NCI-H526 treated with DMSO at 0.1 percent for 48 hours (cell line): ENCODE data around the gene FXYD1.
A peak's percentile ranks its signal among the peaks of the same experiment; 100 is the strongest.

Experiments
- DNase-seq: peaks from one replicate; lab custom pipeline; 2025; lab: John Stamatoyannopoulos, UW

The FXYD1 gene

DNA sequence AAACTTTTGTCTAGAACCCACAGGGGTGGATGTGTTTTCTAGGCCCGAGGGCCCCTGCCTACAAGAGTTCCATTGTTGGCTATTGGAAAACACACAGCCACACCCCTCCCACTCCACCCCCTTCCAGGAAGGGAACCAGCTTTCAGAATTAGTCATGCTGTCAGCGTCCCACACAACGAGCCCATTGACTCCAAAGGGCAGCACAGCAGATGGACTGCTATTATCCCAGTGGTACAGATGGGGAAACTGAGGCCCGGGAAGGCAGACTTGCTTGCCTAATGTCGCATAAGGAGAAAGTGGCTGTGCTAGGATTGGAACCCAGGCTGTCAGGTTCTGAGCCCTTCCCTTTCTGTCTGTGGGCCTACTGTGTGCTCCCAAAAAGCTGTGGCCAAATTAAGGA lies 31.1 kb upstream of the FXYD1 start:
- no peak for DNase-seq

DNA sequence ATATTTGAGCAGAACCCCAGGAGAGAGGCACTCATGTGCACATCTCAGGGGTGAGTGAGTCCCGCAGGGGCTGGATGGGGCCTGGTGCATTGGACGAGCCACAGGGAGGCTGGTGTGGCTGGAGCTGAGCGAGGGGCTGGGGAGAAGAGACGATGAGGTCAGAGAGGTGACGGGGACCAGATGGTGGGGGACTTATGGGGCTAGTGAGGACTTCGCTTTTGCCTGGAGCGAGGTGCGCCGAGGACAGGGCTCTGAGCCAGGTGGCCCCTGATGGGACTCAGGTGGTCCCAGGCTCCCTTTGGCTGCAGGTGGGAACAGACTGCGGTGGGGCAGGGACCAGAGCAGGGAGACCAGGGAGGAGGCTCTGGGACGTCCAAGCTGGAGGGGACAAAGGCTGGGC lies 29.9 kb upstream of the FXYD1 start:
- DNase-seq: no peak

DNA sequence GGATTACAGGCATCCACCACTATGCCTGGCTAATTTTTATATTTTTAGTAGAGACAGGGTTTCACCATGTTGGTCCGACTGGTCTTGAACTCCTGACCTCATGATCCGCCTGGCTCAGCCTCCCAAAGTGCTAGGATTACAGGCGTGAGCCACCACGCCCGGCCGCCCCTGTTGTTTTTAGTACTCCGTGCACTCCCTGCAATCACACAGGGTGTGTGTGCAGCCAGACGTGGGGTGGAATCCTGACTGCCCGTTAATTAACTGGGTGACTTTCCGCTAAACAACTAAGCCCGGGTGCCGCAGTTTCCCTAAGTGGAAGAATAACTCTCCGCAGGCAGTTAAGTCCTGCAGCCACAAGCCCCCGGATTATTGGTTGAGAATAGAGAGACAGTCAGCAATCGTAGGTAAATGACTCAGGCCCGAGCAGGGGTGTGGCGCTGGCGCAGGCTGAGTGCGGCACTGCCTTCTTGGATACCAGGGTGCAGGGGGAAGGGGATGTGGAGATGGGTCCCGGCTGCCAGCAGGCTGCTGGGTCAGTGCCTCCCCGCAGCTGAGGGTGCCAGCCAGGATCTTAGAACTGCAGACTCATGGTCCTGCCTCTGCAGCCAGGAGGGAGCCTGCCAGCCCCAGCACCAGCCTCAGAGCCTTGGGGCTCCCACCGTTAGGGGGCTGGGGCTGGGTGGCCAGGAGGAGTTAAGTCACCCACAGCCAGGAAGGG lies 29.1 kb upstream of the FXYD1 start:
- no peak for DNase-seq

DNA sequence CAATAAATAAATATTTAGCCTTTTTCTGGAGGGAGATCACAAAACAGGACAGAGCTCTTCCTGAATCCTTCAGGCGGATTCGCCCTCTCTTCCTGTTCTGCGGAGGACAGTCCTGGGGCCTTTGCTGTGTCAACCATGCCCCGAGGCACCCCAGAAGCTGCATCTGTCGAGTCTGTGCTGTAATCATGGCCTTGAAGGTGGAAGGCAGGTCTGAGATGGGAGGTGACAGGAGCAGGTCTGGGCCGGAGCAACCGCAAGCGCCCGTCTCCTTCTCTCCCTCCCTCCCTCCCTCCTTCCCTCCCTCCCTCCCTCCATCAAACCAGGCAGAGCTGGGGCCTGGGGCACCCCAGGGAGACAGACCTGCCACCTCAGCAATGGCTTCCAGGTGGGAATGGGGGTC lies 27.6 kb upstream of the FXYD1 start:
- no peak for DNase-seq

DNA sequence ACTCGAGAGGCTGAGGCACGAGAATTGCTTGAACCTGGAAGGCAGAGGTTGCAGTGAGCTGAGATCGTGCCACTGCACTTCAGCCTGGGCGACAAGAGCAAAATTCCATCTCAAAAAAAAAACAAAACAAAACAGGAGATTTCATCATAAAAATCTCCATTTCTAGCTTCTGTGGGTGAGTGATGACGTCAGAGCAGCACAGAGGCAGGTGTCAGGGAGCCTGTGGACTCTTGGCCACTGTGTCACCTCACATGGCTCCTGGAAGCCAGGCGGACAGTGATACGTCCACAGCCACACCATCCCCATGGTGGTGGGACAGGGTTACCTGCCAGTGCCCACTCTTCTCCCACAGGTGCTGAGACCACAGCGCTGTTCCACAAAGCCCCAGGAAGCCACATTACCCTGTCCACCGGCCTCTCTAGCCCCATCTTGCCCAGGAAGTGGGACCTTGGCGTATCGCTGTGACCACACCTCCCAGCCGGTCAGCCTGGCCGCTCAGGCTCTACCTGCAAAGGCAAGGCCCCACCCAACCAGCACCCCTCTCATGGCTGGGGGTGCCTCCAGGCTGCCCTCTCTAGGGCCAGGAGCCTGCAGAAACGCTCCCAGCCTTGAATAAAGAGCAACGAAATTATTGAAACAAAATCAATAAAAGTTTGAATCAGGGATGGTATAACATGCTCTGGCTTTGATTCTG lies 25.5 kb upstream of the FXYD1 start:
- DNase-seq: no peak

DNA sequence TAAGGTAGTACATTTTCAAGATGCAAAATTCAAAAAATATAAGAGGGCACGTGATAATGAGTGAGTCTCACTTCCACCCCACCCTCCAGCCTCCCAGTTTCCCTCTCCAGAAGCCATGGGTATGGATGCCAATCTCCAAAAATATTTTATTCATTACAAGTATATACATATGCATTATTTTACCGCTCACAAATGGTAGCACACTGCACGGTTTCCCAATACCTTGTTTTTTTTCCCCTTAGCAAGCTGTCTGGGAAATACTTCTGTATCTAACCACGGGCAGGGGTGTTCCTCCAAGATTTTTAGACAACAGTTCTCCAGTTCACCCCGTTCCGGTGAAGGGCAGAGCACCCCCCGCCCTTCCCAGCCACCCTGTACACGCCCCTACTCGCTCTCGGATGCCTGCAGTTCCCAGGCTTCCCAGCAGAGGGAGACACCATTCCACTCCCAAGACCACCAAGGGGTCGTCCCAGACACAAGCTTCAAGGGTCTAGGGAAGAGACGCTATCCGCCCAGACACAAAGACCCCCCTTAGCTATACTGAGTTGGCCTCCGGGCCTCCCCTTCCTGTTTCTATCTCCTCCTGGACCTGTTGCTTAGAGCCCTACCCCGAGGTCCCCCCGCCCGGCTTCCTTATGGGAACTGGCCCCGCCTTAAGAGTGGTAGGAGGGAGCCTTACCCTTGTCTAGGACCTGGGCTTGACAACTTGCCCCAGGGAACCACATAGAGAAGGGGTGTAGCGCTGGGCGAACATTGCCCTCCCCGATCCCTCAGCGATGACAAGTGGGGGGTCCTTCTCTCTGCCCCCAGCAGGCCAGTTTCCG lies 24.1 kb upstream of the FXYD1 start:
- DNase-seq: peak; percentile 31

DNA sequence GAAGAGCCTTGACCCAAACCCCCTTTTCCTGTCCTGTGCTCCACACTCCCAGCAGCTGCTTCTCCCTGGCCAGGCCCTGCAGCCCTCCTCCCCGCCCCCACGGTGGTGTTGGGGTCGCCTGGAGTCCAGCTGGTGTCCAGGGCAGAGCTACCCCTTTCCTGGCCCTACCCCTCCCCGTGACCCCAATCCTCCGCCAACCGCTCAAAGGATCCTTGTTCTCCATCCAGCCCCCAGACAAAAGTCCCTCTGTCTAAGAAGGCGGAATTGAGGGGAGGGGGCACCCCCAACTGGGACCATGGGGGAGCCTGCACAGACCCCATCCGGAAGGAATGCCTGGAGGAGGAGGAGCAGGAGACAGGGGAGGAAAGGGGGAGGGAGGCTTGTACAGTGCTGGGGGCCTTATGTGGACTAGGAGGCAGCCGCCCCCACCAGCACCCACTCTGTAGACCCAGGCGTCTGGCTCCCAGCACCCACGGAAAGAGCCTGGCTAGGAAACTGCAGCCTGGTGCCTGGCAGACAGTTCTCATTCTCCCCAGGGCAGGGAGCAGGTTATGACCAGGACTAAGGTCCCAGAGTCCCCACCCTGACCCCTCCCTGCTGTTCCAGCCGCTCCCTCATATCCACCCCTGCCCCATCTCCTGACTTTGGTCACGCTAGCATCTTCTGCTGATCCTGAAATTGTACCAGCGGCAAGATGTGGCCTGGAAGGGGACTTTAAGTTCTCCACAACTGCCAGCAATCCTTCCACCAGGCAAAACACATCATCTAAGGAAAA lies 23.3 kb upstream of the FXYD1 start, which contains the start of gene FXYD3:
TSS of gene FXYD3 (plus strand) at position 647 of the 775 bp plus-strand sequence. CDS start 3,554 bp downstream, outside the sequence.
- DNase-seq: no peak

DNA sequence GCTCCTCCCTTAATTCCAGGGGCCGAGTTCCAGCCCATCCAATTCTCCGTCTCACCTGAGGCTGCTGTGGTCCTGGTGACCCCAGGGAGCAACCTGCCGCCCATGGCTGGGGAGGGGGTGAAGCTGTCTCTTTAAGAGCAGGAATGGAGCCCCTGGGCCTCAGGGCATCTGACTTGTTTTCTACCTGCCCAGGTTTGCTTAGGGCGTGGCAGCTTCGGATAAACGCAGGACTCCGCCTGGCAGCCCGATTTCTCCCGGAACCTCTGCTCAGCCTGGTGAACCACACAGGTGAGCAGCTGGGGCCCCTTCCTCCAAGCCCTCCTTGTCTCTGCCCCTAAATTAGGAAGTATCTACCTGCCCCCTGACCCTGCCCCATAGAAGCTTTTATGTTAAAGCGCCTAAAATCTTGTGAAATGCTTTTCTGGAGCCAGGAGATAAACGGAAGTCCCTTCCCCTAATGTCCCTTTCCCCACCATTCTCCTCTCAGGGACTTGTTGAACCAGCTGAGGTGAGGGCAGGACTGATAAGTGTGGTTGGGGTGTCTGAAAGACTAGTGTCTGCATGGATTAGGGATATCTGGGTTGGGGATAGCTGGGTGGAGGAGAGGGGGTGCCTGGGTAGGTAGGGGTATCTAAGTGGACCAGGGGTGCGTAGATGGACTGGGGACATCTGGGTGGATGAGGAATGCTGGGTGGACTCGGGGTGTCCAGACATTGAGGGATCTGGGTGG lies 22.4 kb upstream of the FXYD1 start:
- peak; percentile 73 for DNase-seq

DNA sequence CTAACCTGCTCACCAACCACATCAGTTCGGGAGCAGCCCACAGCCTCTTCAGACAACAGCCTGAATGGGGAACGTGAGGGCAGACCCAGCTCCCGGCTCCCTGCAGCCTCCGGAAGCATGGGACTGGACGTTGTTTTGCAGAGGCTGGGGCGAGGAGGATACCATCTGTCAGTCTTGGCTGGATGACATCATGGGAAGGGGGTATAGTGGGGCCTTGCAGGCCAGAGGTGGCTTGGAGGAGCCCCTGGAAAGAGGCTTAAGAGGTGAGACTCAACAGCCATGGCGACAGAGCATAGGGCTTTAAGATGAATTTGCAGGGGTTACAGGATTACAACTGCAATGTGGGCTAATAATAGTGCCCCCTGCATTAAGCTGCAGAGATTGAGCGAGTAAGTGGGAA lies 21.5 kb upstream of the FXYD1 start:
- no peak for DNase-seq

DNA sequence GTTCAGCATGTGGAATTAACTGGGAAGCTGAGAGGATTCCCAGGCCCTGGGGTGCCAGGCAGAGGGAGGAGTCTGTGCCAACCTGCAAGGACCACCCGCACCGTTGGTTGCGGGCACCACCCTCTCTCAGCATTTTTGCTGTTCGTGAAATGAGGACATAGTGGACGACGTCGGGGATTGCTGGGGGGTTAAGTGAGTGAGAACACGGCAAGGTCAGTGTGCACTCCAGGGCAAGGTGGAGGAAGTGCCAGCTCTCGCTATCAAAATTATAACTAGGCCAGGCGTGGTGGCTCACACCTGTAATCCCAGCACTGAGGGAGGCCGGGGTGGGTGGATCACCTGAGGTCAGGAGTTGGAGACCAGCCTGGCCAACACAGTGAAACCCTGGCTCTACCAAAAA lies 20.8 kb upstream of the FXYD1 start:
- no peak for DNase-seq

DNA sequence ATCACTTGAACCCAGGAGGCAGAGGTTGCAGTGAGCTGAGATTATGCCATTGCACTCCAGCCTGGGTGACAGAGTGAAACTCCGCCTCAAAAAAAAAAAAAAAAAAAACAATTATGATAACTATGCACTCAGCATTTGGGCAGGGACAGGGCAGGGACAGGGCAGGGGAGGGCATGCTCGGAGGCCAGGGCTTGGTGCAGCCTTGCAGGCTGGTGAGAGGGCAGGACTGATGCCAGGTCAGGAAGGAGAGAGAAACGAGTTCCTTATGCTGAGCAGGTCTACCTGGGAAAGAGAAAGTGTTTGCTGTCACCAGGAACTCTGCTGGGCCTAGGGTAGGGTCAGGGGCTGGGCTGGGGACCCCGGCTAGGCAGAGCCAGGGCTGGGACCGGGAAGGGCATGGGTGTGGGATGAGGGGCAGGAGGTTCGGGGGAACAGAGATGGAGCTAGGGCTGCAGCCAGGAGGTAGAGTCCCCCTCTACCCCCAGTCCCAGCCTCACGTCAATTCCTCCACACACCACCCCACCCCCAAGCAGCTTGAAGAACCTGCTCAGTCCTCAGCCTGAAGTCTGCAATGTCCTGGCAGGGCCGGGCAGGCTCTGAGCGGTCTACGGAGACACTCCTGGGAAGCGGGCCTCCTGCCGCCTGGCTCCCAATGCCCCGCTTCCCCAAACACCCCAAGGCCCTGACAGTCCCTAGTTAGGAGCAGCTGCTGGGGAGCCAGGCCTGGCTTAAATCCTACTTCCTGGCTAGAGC lies 20.2 kb upstream of the FXYD1 start:
- no peak for DNase-seq

DNA sequence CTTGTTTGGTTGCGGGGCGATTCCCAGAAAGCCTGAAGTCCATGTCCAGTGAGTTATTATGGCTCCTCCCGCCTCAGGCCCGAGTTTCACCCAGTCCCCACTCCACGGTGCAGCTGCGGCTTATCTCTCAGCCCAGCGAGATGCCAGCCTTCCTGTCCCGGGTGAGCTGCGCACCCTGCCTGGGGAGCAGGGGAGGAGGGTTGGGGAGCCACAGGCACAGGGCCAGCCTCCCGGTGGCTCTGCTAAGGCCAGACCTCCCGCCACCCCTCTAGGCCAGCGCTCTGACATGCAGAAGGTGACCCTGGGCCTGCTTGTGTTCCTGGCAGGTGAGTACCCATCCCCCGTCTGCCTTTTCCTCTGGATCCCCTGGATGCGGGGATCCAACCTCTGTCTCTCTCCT lies 19.5 kb upstream of the FXYD1 start:
- no peak for DNase-seq

DNA sequence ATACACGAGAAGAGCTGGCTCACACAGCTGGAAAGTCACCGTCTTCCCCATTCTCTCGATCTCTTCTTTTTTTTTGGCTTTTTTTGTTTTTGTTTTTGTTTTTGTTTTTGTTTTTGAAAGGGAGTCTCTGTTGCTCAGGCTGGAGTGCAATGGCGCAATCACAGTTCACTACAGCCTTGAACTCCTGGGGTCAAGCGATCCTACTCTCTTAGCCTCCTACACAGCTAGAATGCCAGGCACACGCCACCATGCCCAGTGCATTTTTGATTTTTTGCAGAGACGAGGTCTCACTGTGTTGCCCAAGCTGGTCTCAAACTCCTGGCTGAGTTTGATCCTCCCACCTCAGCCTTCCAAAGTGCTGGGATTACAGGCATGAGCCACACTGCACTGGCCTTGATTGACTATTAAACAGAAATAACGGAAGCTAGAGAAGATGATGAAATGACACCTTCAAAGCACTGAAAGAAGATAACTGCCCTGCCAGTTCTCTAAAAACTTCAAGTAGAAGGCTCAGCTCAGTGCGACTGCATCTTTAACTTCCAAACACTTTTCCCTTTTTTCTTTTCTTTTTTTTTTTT lies 19.0 kb upstream of the FXYD1 start:
- DNase-seq: no peak

DNA sequence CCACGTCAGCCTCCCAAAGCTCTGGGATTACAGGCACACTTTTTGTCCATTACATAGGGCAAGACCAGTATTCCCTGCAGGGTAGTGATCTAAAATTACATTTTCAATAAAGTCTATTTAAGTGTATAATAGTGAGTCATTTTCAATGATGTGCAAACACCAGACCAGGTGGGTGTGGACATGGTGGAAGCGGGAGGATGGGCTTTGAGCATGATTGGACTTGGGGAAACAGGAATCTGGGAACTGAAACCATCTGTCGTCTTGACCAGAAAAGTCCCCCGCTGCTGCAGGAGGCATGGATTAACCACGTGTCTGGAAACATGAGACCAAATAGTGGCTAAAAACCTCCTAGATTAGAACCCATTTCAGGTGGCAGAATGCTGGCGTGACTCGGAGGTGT lies 18.1 kb upstream of the FXYD1 start:
- DNase-seq: no peak

DNA sequence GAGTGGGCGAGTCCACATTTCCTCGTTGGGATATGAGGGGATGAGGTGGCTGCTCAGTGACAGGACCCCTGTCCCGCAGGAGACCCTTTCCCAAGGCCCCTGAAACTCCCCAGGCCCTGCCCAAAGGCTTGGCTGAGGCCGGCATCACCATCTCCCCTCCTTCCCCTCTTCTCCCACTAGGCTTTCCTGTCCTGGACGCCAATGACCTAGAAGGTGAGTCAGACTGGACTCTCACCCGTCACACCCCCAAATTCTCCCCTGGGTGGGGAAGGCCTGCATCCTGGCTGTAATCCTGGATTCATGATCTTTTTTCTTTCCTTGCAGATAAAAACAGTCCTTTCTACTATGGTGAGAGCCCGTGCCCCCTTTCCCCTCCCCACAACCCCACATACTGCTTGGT lies 17.7 kb upstream of the FXYD1 start:
- DNase-seq: no peak

DNA sequence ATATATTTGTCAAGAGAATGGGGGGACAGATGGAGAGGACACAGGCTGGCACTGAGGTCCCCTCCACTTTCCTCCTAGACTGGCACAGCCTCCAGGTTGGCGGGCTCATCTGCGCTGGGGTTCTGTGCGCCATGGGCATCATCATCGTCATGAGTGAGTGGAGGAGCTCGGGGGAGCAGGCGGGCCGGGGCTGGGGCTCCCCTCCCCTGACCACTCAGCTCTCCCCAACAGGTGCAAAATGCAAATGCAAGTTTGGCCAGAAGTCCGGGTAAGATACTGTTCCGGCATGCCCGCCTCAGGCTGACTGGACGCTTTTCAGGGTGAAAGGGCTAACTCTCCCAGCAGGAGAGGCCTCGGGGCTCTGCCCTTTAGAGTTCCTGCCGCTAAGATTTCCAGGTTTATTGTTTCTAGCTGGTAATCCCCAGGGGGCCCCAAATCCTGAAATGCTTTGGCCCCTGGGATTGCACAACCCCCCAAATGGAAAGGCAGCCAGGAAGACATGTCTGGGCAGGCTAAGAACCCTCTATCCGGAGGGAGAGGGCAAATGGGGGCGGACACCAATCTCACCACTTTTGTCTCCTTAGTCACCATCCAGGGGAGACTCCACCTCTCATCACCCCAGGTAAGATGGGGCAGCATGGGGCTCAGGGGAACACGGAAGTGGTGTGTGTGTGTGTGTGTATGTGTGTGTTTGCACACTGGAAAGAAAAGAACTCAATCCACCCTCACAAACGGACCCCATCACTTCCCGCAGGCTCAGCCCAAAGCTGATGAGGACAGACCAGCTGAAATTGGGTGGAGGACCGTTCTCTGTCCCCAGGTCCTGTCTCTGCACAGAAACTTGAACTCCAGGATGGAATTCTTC lies 15.7 kb upstream of the FXYD1 start:
- DNase-seq: no peak

DNA sequence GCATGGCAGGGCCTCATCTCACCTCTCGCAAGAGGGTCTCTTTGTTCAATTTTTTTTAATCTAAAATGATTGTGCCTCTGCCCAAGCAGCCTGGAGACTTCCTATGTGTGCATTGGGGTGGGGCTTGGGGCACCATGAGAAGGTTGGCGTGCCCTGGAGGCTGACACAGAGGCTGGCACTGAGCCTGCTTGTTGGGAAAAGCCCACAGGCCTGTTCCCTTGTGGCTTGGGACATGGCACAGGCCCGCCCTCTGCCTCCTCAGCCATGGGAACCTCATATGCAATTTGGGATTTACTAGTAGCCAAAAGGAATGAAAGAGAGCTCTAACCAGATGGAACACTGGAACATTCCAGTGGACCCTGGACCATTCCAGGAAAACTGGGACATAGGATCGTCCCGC lies 15.1 kb upstream of the FXYD1 start:
- DNase-seq: no peak

DNA sequence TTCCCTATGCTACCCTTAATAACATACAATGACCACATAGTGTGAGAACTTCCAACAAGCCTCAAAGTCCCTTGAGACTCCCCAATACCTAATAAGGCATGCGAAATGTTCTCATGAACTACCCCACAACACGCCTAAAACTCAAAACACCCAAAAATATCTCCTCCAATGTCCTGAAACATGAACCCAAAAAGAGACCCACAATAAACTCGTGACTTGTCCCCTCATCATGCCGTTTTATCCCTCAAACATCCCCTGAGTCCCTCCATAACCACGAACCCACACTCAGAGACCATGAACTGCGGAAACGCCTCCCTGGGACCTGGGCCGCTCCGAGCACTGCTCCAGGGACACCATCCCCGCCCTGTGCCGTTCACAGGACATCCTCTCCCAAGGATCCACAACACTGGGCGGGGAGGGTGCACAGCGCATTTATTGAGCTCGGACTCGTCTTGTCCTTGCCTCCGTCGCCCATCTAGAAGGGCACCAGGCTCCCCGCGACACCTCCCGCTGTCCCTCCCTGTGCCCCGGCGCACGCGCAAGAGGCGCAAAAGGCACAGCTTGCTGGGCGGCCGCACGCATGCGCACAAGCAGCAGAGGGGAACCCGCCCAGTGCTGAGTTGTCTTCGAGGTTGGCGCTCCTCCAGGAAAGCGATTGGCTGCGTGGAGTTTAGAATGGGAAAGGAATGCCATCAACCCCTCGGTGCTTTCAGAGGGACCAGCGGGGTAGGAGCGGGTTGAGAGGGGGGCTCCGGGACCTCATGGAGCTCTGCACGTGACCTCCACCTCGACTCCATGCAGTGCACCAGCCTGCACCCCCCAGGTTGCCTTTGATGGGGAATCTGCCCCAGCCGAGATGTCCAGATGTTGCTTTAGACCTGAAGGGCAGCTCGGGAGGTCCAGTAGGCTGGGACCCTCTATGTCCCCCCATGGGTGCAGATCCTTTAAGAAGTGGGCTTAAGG lies 14.2 kb upstream of the FXYD1 start:
- DNase-seq: peak; percentile 72
